Effector CD4-positive, alpha-beta T cell (primary cell): ENCODE results near the gene GNB1L.

Experiments
- DNase-seq: peaks from one replicate; pipeline ENCODE4 v3.0.0-alpha.2; 2020

GNB1L gene

GRCh38 chr22:19759427-19760057, 95.1 kb downstream of the GNB1L start:
- no peak for DNase-seq

- DNase-seq, result no peak
These were observed 95.7 kb downstream of the GNB1L start for GRCh38 chr22:19758896-19759426.

- DNase-seq, result no peak
These were observed 96.4 kb downstream of the GNB1L start for GRCh38 chr22:19757985-19758895.

- DNase-seq, result no peak
These were observed 97.3 kb downstream of the GNB1L start for GRCh38 chr22:19757140-19757984.

- peak; percentile 59 for DNase-seq
These were observed 98.2 kb downstream of the GNB1L start for GRCh38 chr22:19756288-19757128.

GRCh38 chr22:19755722-19756287, 98.9 kb downstream of the GNB1L start:
- DNase-seq, result no peak

- DNase-seq, result no peak
These were observed 99.4 kb downstream of the GNB1L start for GRCh38 chr22:19755145-19755710.

- no peak for DNase-seq
These were observed 100.0 kb downstream of the GNB1L start for GRCh38 chr22:19754701-19755144.

- no peak for DNase-seq
These were observed 100.5 kb downstream of the GNB1L start for GRCh38 chr22:19753996-19754700.

- no peak for DNase-seq
These were observed 101.4 kb downstream of the GNB1L start for GRCh38 chr22:19753090-19753842.

GRCh38 chr22:19751497-19752245, 103.0 kb downstream of the GNB1L start:
- no peak for DNase-seq

GRCh38 chr22:19750507-19751490, 103.9 kb downstream of the GNB1L start:
- DNase-seq, result no peak

GRCh38 chr22:19749876-19750275, 104.8 kb downstream of the GNB1L start:
- no peak for DNase-seq

GRCh38 chr22:19748991-19749664, 105.5 kb downstream of the GNB1L start:
- DNase-seq, result no peak

GRCh38 chr22:19748139-19748538, 106.5 kb downstream of the GNB1L start:
- no peak for DNase-seq

GRCh38 chr22:19747551-19747950, 107.1 kb downstream of the GNB1L start:
- no peak for DNase-seq

GRCh38 chr22:19746726-19747125, 107.9 kb downstream of the GNB1L start:
- DNase-seq, result no peak
